ENCODE data around the gene DSCAML1.

Gene DSCAML1

GRCh38 chr11:117547946-117548345 lies 249.1 kb downstream of the DSCAML1 start:
- DNase-seq (ENCODE audit: insufficient read length, low spot score) (no peak), FAIRE-seq (no peak)
- TF ChIP-seq, protein P1, sequence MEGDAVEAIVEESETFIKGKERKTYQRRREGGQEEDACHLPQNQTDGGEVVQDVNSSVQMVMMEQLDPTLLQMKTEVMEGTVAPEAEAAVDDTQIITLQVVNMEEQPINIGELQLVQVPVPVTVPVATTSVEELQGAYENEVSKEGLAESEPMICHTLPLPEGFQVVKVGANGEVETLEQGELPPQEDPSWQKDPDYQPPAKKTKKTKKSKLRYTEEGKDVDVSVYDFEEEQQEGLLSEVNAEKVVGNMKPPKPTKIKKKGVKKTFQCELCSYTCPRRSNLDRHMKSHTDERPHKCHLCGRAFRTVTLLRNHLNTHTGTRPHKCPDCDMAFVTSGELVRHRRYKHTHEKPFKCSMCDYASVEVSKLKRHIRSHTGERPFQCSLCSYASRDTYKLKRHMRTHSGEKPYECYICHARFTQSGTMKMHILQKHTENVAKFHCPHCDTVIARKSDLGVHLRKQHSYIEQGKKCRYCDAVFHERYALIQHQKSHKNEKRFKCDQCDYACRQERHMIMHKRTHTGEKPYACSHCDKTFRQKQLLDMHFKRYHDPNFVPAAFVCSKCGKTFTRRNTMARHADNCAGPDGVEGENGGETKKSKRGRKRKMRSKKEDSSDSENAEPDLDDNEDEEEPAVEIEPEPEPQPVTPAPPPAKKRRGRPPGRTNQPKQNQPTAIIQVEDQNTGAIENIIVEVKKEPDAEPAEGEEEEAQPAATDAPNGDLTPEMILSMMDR (IDR thresholded peaks at IDR 0.05; ENCODE audit: insufficient read depth, missing control alignments), result no peak

GRCh38 chr11:117547195-117547850 lies 249.7 kb downstream of the DSCAML1 start:
- no peak for DNase-seq (ENCODE audit: insufficient read length, low spot score)
- TF ChIP-seq, protein P1 (IDR thresholded peaks at IDR 0.05; ENCODE audit: insufficient read depth, missing control alignments), result no peak
- no peak for FAIRE-seq

DNA sequence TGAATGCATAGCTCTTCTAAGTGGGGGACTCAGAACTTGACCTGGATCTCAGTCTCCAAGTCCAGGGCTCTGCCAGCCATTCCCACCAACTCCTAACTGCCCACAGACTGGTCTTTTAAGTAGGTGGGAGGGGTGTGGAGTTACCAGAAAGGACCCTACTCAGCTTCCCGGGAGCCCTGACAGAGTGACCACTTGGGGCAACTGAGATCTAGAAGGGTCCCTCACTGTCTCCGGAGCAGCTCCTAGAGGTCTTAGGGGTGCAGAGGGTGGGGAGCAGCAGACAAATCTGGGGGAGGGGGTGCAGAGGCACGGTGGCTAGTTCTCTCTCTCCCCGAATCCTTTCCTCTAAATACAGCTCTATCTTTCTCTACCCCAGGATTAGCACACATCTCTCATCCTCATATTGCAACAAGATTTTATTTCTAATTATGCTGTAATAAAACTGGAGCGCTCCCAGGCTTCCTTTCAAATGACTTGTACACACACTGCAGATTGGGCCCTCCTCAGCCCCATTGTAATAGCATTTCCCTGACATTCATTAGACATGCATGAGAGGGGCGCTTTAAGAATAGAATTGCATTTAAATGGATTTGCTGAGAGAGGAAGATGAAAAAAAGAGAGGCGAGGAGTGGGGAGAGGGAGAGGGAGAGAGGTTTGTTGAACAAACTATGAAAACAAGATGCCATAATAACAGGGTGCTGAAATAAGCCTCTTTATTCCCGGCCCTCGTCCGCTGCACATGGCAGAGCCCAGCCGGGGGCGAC lies 250.4 kb downstream of the DSCAML1 start:
- TF ChIP-seq, protein P1 (IDR thresholded peaks at IDR 0.05; ENCODE audit: insufficient read depth, missing control alignments), result no peak
- no peak for DNase-seq (ENCODE audit: insufficient read length, low spot score)
- no peak for FAIRE-seq

DNA sequence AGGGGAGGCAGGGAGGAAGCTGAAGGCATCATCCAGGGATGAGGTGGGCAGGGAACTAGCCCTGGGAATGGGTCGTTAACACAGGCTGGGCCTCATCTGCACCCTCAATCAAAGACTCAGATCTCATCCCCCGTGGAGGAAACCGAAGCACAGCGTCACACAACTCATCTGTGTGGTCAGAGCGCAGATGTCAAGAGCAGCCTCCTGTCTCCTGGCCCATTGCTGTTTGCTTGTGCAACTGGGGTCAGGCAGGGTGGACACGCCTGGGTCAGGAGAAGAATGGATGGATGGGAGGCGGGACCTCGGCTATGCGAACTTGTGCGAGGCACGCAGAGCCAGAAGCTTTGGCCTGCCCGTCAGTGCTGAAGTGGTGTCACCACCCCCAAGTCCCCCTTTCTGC lies 251.3 kb downstream of the DSCAML1 start:
- TF ChIP-seq, protein P1 (IDR thresholded peaks at IDR 0.05; ENCODE audit: insufficient read depth, missing control alignments), result no peak
- no peak for FAIRE-seq
- DNase-seq (ENCODE audit: insufficient read length, low spot score), result no peak

- DNase-seq (ENCODE audit: insufficient read length, low spot score) (no peak), FAIRE-seq (no peak)
- TF ChIP-seq, protein P1 (IDR thresholded peaks at IDR 0.05; ENCODE audit: insufficient read depth, missing control alignments), result no peak
Measured at GRCh38 chr11:117544130-117544800, 252.8 kb downstream of the DSCAML1 start.

DNA sequence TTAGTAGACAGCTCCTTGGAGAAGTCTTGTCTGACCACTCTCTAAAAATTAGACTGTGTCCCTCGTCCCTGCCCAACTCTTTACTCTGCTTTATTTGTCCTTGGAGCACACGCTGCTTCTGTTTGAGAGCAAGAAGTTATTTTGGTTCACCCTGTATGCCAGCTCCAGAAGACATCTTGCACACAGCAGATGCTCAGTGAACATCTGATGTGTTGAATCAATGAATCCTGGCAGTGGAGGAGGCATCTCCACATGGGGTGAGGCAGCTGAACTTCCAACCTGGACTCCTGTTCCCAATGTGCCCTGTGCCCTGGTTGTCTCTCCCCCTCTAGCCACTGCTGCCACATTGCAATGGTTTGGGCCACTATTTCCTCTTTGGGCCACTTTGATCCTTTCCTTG lies 255.8 kb downstream of the DSCAML1 start:
- no peak for FAIRE-seq
- DNase-seq (ENCODE audit: insufficient read length, low spot score), result no peak
- TF ChIP-seq, protein P1 (IDR thresholded peaks at IDR 0.05; ENCODE audit: insufficient read depth, missing control alignments), result no peak

Measured in D721Med (cell line).